HepG2 (cell line): ENCODE data around the gene NCBP3. TPM values are rescaled to one million over a fixed set of nuclear protein-coding genes. Genes with fewer than 3 reads are reported as not detected.

Experiments used
- ARHGAP35 ChIP-seq: sonication (generic); formaldehyde crosslinking; IDR thresholded peaks from 2 replicates; pipeline ENCODE4 v1.9.0; 2022; ENCODE audit warnings: mild to moderate bottlenecking, inconsistent platforms, moderate library complexity, missing genetic modification reagents, borderline replicate concordance
- ATM ChIP-seq: fragments of 450-650 bp; IDR thresholded peaks from 2 replicates; pipeline ENCODE4 v1.7.1; 2017; ENCODE audit warnings: mild to moderate bottlenecking, borderline replicate concordance
- GTF3A ChIP-seq: sonication (generic); formaldehyde crosslinking; conservative IDR thresholded peaks from 2 replicates; pipeline ENCODE4 v1.4.0; 2020; ENCODE audit warnings: mild to moderate bottlenecking, missing genetic modification reagents
- HBP1 ChIP-seq: IDR thresholded peaks from 2 replicates; pipeline ENCODE4 v1.6.1; 2016; ENCODE audit warnings: low read depth, control low read depth
- MAF1 ChIP-seq: sonication (generic); formaldehyde crosslinking; IDR thresholded peaks from 2 replicates; pipeline ENCODE4 v1.5.0; 2020; ENCODE audit warnings: missing genetic modification reagents, borderline replicate concordance
- MIXL1 ChIP-seq: IDR thresholded peaks from 2 replicates; pipeline ENCODE4 v1.6.1; 2016
- RFXAP ChIP-seq: sonication (generic); formaldehyde crosslinking; IDR thresholded peaks from 2 replicates; pipeline ENCODE4 v1.4.0; 2020; ENCODE audit warnings: missing genetic modification reagents, borderline replicate concordance
- SOX13 ChIP-seq, 3 experiments: fragments of 450-650 bp in 1 of 3; sonication (generic) in 1 of 3; formaldehyde crosslinking in 1 of 3; IDR thresholded peaks in 2 of 3; conservative IDR thresholded peaks in 1 of 3; 2 replicates each; pipeline versions ENCODE4 v1.5.0 to v1.6.1; 2016 to 2020; ENCODE audit warnings: antibody characterized with exemption in 1 of 3, mild to moderate bottlenecking in 1 of 3, missing compliant biosample characterization in 1 of 3, missing genetic modification reagents in 1 of 3, moderate library complexity in 1 of 3
- TBX2 ChIP-seq: sonication (generic); formaldehyde crosslinking; IDR thresholded peaks from 2 replicates; pipeline ENCODE4 v1.5.0; 2020; ENCODE audit warnings: missing genetic modification reagents, mild to moderate bottlenecking, borderline replicate concordance
- TEF ChIP-seq: sonication (generic); formaldehyde crosslinking; IDR thresholded peaks from 2 replicates; pipeline ENCODE4 v1.5.0; 2020; ENCODE audit warnings: missing genetic modification reagents
- ZBTB33 ChIP-seq: sonication (generic); formaldehyde crosslinking; IDR thresholded peaks from 2 replicates; pipeline ENCODE4 v1.4.0; 2020; ENCODE audit warnings: missing genetic modification reagents
- ZFP36L2 ChIP-seq: sonication (generic); formaldehyde crosslinking; IDR thresholded peaks from 2 replicates; pipeline ENCODE4 v1.4.0; 2020; ENCODE audit warnings: missing genetic modification reagents
- ZNF501 ChIP-seq: sonication (generic); formaldehyde crosslinking; IDR thresholded peaks from 2 replicates; pipeline ENCODE4 v1.5.1; 2020; ENCODE audit warnings: mild to moderate bottlenecking, moderate library complexity, missing genetic modification reagents
- ZNF556 ChIP-seq: sonication (generic); formaldehyde crosslinking; IDR thresholded peaks from 2 replicates; pipeline ENCODE4 v1.4.0; 2020; ENCODE audit warnings: mild to moderate bottlenecking, missing genetic modification reagents, borderline replicate concordance
- ZNF597 ChIP-seq: sonication (generic); formaldehyde crosslinking; IDR thresholded peaks from 2 replicates; pipeline ENCODE4 v1.5.0; 2020; ENCODE audit warnings: missing genetic modification reagents
- ZNF614 ChIP-seq: IDR thresholded peaks from 2 replicates; pipeline ENCODE4 v1.6.1; 2018; ENCODE audit warnings: missing biosample characterization, missing genetic modification reagents, inconsistent platforms, borderline replicate concordance
- ZNF770 ChIP-seq: sonication (generic); formaldehyde crosslinking; IDR thresholded peaks from 2 replicates; pipeline ENCODE4 v1.5.0; 2020; ENCODE audit warnings: mild to moderate bottlenecking, missing genetic modification reagents
- ZNF788 ChIP-seq: sonication (generic); formaldehyde crosslinking; IDR thresholded peaks from 2 replicates; pipeline ENCODE4 v1.5.0; 2020; ENCODE audit warnings: mild to moderate bottlenecking, missing genetic modification reagents, borderline replicate concordance
- ZNF850 ChIP-seq: sonication (generic); formaldehyde crosslinking; conservative IDR thresholded peaks from 2 replicates; pipeline ENCODE4 v1.9.0; 2021; ENCODE audit warnings: mild to moderate bottlenecking, missing genetic modification reagents
- ZNF878 ChIP-seq: sonication (generic); formaldehyde crosslinking; IDR thresholded peaks from 2 replicates; pipeline ENCODE4 v1.8.1; 2023; ENCODE audit warnings: mild to moderate bottlenecking, missing genetic modification reagents, moderate library complexity
- ZNF879 ChIP-seq: sonication (generic); formaldehyde crosslinking; IDR thresholded peaks from 2 replicates; pipeline ENCODE4 v1.8.1; 2023; ENCODE audit warnings: missing genetic modification reagents
- polyA plus RNA-seq, 8 experiments: library from polyadenylated mRNA; depleted of rRNA in 3 of 8; stranded (reverse) in 7 of 8; unstranded in 1 of 8; fragments of >200 nt; fragmentation: Illumina TruSeq in 4 of 8; extraction: Trizol in 4 of 8; gene quantifications; 2 replicates each; pipeline versions ENCODE4 v1.2.1 to v1.2.3, GENCODE V29; 2011 to 2016; ENCODE audit warnings: low read depth in 4 of 8, missing spikeins in 1 of 8, mixed read lengths in 1 of 8; ENCODE audit not compliant: insufficient read depth in 1 of 8
- total RNA-seq, 5 experiments: library from RNA; depleted of rRNA; stranded (reverse); fragments of >200 nt; fragmentation: Illumina TruSeq; extraction: Trizol; gene quantifications; 2 replicates each; pipeline ENCODE4 v1.2.3, GENCODE V29; 2016; ENCODE audit warnings: low read depth in 1 of 5

Gene NCBP3
- total and polyA plus RNA-seq, 2 of the 13 experiments (the other 11 are each of a cell fraction or from before 2014, with no cell fraction given), result 19.5 to 24.8 TPM

GRCh38 chr17:3804503-3804931 lies 41.5 kb downstream of the NCBP3 start (continued):
- TF ChIP-seq ZBTB33 (CRISPR knock-in tag) (no peak), TEF (CRISPR knock-in tag) (no peak), ZNF850 (CRISPR knock-in tag) (0 out of 2 replicates have a peak, but pooled peaks have one; percentile 53), ZNF878 (no peak), ZNF501 (CRISPR knock-in tag) (no peak), ZNF614 (CRISPR knock-in tag) (no peak), MAF1 (CRISPR knock-in tag) (no peak), ARHGAP35 (CRISPR knock-in tag) (no peak), SOX13 (IDR thresholded peaks at IDR 0.05) (no peak), SOX13 (CRISPR knock-in tag; conservative IDR thresholded peaks at IDR 0.05 in 1 of 2, IDR thresholded peaks at IDR 0.05 in 1 of 2) (0 out of 4 replicates have a peak, but pooled peaks of 1 of the 2 experiments have one; percentile 27), MIXL1 (CRISPR knock-in tag) (no peak), GTF3A (CRISPR knock-in tag) (no peak), ZFP36L2 (CRISPR knock-in tag) (no peak), TBX2 (CRISPR knock-in tag) (0 out of 2 replicates have a peak, but pooled peaks have one; percentile 15), ZNF597 (CRISPR knock-in tag) (no peak), ZNF770 (CRISPR knock-in tag) (peak; percentile 55), ATM (no peak), HBP1 (no peak), RFXAP (no peak), ZNF556 (CRISPR knock-in tag) (no peak), ZNF788 (CRISPR knock-in tag) (no peak; the same call in 1 of the 2 replicates), ZNF879 (CRISPR knock-in tag) (no peak)
